Measurements from ENCODE around the gene ATPAF2. TPM values are rescaled to one million over a fixed set of nuclear protein-coding genes. Genes with fewer than 3 reads are reported as not detected.

ATPAF2 gene
- total RNA-seq, 1 experiment from 2014 or later = 46.1 TPM

DNA sequence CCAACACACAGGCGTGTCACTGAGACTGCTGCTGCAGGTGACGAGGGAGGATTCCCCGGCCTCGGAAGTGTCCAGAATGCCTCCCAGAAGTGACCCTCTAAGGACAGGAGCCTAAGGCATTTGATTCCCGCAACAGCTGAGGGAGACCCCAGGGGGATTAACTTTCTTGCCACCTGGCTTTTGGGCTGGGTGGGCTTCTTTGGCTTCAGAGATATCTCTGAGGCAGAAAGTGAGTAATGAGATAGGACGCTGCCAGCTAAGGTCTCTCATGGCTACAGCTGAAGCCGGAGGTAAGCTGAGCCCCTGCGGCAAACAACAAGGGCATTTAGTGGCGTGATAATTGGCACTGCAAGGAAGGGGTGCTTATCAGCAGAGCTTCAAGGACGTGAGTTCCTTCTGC lies 49.4 kb downstream of the ATPAF2 start:
- no peaks in the 10 kb centered on the region for H3K27me3 ChIP-seq (ENCODE audit: insufficient read depth, low read length)
- H3K4me1 ChIP-seq (ENCODE audit: control insufficient read depth in 1 of 2, insufficient read depth in 2 of 2, low read length in 2 of 2) = peaks cover 18 to 32% of the 10 kb centered on the region in 2 experiments
- H3K9me2 ChIP-seq (ENCODE audit: insufficient read depth) = no peaks in the 10 kb centered on the region
- H3K4me3 ChIP-seq (replicated peaks in 1 of 2; ENCODE audit: low read depth in 1 of 2, low read length in 2 of 2) = no peak overlapping the region
- H4K20me1 ChIP-seq (ENCODE audit: insufficient read depth) = no peaks in the 10 kb centered on the region
- no peaks in the 10 kb centered on the region for H3K9me3 ChIP-seq (ENCODE audit: control insufficient read depth in 1 of 2, insufficient read depth in 1 of 2, low read depth in 1 of 2, low read length in 2 of 2)
- no peak overlapping the region for H3K27ac ChIP-seq (ENCODE audit: low read depth, low read length)
- no peak for DNase-seq (ENCODE audit: low read depth, low spot score)
- no peak overlapping the region for H3K4me2 ChIP-seq (ENCODE audit: low read length)
- ATAC-seq = no peak
- no peaks in the 10 kb centered on the region for H3K36me3 ChIP-seq (ENCODE audit: control insufficient read depth in 1 of 2, insufficient read depth in 2 of 2, low read length in 2 of 2)
- ChIA-PET CTCF (interaction anchor here (1.4 kb wide), 1 partner anchor 15 kb away, joined by 4 read pairs; no protein-coding TSS in a partner anchor), POLR2A (no interaction called here), RAD21 (ENCODE audit: low non-redundant PET in 1 of 2, low total read pairs in 2 of 2, uncharacterized antibody in 2 of 2, unreplicated experiment in 2 of 2) (no interaction called here)
- no peak overlapping the region for H2AFZ ChIP-seq (ENCODE audit: low read depth, low read length, poor library complexity, severe bottlenecking)
- no TSS peak for BruUV-seq (replicated peaks)
- H3K9ac ChIP-seq (ENCODE audit: low read length) = no peak overlapping the region
- TF ChIP-seq CEBPB (IDR thresholded peaks at IDR 0.05; ENCODE audit: low read depth) (no peak), FOSL1 (IDR thresholded peaks at IDR 0.05; ENCODE audit: low read depth) (no peak), ZFX (IDR thresholded peaks at IDR 0.05) (no peak), CBX3 (IDR thresholded peaks at IDR 0.05; ENCODE audit: low read depth) (no peak), RAD21 (IDR thresholded peaks at IDR 0.05; ENCODE audit: low read depth) (no peak), JUND (IDR thresholded peaks at IDR 0.05) (no peak), ELF1 (IDR thresholded peaks at IDR 0.05; ENCODE audit: borderline replicate concordance, low read depth) (no peak), SIN3A (IDR thresholded peaks at IDR 0.05; ENCODE audit: low read depth) (no peak), TCF7L2 (IDR thresholded peaks at IDR 0.05; ENCODE audit: borderline replicate concordance, extremely low read depth, insufficient read depth, insufficient read length) (no peak), POLR2A (IDR thresholded peaks at IDR 0.05; ENCODE audit: borderline replicate concordance, extremely low read depth, insufficient read depth, insufficient read length) (no peak)
- TF ChIP-seq, protein P1, sequence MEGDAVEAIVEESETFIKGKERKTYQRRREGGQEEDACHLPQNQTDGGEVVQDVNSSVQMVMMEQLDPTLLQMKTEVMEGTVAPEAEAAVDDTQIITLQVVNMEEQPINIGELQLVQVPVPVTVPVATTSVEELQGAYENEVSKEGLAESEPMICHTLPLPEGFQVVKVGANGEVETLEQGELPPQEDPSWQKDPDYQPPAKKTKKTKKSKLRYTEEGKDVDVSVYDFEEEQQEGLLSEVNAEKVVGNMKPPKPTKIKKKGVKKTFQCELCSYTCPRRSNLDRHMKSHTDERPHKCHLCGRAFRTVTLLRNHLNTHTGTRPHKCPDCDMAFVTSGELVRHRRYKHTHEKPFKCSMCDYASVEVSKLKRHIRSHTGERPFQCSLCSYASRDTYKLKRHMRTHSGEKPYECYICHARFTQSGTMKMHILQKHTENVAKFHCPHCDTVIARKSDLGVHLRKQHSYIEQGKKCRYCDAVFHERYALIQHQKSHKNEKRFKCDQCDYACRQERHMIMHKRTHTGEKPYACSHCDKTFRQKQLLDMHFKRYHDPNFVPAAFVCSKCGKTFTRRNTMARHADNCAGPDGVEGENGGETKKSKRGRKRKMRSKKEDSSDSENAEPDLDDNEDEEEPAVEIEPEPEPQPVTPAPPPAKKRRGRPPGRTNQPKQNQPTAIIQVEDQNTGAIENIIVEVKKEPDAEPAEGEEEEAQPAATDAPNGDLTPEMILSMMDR (IDR thresholded peaks at IDR 0.05 in 2 of 3, conservative IDR thresholded peaks at IDR 0.05 in 1 of 3; ENCODE audit: borderline replicate concordance in 1 of 3, insufficient read depth in 1 of 3, low read depth in 2 of 3, low read length in 2 of 3) = no peak
- TF ChIP-seq, protein P2, sequence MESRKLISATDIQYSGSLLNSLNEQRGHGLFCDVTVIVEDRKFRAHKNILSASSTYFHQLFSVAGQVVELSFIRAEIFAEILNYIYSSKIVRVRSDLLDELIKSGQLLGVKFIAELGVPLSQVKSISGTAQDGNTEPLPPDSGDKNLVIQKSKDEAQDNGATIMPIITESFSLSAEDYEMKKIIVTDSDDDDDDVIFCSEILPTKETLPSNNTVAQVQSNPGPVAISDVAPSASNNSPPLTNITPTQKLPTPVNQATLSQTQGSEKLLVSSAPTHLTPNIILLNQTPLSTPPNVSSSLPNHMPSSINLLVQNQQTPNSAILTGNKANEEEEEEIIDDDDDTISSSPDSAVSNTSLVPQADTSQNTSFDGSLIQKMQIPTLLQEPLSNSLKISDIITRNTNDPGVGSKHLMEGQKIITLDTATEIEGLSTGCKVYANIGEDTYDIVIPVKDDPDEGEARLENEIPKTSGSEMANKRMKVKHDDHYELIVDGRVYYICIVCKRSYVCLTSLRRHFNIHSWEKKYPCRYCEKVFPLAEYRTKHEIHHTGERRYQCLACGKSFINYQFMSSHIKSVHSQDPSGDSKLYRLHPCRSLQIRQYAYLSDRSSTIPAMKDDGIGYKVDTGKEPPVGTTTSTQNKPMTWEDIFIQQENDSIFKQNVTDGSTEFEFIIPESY (IDR thresholded peaks at IDR 0.05; ENCODE audit: extremely low read depth, insufficient replicate concordance, low read length) = no peak
- TF ChIP-seq, protein P3, sequence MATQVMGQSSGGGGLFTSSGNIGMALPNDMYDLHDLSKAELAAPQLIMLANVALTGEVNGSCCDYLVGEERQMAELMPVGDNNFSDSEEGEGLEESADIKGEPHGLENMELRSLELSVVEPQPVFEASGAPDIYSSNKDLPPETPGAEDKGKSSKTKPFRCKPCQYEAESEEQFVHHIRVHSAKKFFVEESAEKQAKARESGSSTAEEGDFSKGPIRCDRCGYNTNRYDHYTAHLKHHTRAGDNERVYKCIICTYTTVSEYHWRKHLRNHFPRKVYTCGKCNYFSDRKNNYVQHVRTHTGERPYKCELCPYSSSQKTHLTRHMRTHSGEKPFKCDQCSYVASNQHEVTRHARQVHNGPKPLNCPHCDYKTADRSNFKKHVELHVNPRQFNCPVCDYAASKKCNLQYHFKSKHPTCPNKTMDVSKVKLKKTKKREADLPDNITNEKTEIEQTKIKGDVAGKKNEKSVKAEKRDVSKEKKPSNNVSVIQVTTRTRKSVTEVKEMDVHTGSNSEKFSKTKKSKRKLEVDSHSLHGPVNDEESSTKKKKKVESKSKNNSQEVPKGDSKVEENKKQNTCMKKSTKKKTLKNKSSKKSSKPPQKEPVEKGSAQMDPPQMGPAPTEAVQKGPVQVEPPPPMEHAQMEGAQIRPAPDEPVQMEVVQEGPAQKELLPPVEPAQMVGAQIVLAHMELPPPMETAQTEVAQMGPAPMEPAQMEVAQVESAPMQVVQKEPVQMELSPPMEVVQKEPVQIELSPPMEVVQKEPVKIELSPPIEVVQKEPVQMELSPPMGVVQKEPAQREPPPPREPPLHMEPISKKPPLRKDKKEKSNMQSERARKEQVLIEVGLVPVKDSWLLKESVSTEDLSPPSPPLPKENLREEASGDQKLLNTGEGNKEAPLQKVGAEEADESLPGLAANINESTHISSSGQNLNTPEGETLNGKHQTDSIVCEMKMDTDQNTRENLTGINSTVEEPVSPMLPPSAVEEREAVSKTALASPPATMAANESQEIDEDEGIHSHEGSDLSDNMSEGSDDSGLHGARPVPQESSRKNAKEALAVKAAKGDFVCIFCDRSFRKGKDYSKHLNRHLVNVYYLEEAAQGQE (IDR thresholded peaks at IDR 0.05; ENCODE audit: low read depth) = no peak
- intact Hi-C loops (cut with micrococcal nuclease) = loop anchor here (2.0 to 5.0 kb wide), 2 partner anchors 48 to 67 kb away; partner anchors contain the start of genes ATPAF2 and GID4
- H3K79me2 ChIP-seq (ENCODE audit: insufficient read depth, low read length) = no peaks in the 10 kb centered on the region
